HG03571 (cell line): ENCODE data around the gene CERS6.

Experiments
- ATAC-seq: cut with Tn5 transposase; IDR thresholded peaks from one replicate; pipeline ENCODE4 v1.9.1; 2021; ENCODE audit not compliant: unreplicated experiment

The CERS6 gene

DNA sequence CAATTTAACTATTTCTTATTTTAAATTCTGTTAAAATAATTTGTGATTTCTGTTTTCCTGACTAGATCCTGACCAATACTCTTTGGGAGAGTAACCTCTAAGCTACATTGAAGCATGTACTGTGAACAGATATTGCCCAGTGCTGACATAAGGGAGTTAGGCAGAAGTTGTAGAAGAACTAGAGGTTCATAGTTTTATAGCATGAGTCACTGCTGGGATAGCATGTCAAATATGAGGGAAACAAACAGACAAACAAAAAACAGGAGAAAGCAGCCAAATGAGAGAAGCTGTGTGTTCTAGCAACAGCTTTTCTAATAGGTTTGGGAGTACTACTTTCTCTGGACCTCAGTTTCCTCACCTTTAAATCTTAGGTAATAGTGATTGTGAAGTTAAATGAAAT, 72.4 kb downstream of the CERS6 start:
- no peak for ATAC-seq

DNA sequence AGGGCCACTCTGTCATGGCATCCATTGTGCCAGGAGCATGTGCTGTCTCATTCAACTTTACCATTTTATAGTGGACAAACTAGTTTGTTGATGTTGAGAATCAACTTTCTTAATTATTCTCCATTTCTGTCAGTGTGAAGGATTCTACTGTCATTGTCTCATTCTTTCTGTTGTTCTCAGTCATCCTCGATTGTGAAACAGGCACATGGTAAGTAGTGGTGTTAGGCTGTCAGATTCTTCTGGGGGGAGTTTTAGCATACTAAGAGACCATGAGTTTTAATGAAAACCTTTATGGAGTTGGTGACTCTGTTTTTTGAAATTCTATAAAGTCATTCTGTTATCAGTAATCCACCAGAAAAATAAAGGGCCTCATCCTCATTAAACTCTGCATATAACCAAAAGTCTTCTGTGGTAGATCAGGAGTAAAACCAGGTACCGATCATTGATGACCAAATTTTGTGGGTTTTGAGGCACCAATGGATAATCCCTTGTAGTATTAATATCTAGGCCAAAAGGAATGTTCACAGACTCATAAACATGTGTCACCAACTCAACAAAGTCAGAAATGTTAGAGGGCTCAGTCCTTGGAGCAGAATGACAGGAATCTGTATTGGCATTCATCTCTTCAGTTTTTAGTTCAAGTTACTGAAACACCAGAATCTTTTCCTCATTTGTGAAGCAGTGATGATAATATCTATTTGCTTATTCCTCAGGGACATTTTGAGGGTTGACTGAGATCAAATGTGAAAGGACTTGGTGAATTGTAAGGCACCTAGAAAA, 73.2 kb downstream of the CERS6 start:
- ATAC-seq = no peak

DNA sequence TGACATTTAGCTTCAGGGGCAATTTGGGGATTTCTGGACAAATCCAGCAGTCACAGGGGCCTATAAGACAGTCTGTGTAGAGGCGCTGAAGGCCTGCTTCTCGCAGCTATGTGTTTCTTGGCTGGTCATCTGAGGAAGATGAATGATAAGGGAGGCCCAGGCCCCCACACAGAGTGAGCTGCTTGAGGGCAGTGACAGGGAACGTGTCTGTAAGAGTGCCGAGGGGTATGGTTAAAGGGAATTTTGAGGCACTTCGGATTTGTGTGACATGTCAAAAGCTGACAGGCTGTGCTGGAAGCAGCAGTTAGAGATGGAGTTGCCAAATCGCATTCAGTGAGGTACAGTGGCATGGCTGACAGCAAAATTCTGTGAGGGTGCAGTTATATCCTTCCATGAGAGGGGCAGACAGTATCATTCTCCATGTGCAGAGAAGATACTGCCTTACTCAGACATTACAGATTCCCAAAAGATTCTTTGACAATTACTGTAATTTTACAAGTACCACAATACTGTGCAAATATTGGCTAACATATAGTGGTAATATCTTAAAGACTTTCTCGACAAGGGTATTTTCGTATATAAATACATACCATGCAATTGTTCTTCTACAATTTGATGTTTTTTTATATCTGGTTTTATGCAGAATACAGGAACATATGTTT, 74.0 kb downstream of the CERS6 start:
- no peak for ATAC-seq

GRCh38 chr2:168530982-168531622, 75.0 kb downstream of the CERS6 start:
- no peak for ATAC-seq

DNA sequence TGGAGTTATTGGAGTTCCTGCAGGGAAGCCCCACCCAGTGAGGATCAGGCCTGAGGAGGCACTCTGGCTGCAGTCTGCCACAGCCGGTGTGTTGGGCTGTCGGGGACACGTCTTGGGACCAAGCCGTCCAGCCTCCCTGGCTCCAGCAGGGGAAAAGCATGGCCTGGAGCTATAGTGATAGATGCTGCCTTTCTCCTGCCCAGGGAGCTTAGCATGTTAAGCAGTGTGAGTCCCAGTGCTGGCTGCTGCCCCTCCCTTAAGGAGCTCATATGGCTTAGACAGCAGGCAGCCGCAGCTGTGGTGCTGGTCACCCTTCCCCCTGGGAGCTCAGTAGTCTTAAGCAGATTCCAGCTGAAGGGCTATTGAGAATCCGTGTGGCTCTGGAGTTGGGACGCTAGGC, 78.9 kb downstream of the CERS6 start:
- ATAC-seq = no peak

DNA sequence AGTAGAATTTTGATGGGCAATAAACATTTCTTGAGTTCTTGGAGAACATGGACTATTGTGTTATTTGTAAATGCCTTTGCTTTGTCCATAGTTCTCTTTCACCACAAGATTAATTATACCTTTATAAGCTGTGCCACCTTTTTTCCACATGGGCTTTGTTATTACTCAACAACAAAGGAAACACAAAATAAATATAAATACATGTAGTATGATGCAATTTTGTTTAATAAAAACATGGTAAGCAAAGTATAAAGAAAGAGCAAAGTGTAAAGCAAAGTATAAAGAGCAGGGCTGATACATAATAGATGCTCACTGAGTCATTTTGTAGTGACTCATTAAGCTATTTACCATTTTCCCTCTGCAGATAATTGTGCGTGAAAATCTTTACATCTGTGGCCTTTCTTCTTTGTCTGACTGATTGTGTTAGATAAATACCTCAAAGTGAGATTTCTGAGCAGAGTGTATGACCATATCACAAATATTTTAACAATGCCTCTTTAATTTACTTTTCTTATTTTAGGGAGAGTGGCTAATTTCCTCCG, 80.9 kb downstream of the CERS6 start:
- no peak for ATAC-seq

DNA sequence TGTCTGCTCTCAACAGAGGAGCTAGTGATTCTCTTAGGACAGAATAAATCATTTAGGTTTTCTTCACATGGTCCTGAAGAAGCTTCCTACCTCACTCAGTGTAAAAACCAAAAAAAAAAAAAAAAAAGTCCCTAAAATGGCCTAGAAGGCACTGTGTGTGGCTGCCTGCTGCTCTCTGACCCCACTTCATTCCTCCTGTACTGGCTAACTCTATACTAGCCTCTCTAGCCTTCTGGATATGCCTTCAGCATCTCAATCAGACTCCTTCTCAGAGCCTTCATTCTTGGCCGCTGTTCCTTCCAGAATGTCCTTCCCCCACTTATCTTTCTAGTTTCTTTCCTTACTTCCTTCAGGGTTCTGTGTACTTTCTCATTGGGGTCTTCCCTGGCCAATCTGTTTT, 82.1 kb downstream of the CERS6 start:
- no peak for ATAC-seq

GRCh38 chr2:168538534-168538933, 82.5 kb downstream of the CERS6 start:
- ATAC-seq = no peak

GRCh38 chr2:168539945-168540344, 83.9 kb downstream of the CERS6 start:
- no peak for ATAC-seq

DNA sequence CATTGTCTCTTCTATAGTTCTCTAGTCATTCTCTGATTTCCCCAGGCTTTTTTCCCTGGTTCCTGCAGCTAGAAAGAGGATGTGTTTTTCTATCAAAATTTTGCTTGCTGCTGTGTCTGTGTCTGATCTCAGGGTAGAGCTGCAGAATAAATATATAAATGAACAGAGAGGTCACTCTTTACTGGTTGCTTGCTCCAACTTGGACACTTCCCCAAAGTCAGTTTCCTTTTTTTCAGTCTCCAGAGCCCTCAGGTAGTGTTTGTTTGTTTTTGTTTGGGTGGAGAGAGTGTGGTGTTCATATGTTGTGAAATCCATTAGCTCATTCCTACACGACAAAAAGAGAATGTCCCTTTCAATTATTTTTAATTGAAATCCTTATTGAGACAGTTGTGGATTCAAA, 85.8 kb downstream of the CERS6 start:
- ATAC-seq = no peak

- ATAC-seq = no peak
Observed at GRCh38 chr2:168543037-168543436, 87.0 kb downstream of the CERS6 start.

DNA sequence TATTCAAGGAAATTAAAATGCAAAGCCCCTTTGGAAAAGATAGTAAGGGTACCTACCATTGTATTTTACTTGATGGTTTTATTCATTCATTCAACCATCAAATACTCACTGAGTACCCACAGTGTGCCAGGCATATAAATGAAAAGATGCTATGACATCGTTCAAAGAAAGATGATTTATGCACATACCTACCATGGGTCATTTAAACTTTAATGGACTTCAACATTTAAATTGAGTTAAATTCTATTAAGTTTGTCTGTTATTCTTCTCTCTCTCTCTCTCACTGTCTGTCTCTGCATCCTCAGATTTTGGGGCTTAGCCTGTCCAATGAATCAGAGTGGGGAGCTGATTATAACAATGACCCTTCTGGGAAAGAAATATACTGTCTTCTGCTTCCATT, 87.9 kb downstream of the CERS6 start:
- no peak for ATAC-seq

- ATAC-seq = no peak
Observed at GRCh38 chr2:168545439-168546082, 89.5 kb downstream of the CERS6 start.

DNA sequence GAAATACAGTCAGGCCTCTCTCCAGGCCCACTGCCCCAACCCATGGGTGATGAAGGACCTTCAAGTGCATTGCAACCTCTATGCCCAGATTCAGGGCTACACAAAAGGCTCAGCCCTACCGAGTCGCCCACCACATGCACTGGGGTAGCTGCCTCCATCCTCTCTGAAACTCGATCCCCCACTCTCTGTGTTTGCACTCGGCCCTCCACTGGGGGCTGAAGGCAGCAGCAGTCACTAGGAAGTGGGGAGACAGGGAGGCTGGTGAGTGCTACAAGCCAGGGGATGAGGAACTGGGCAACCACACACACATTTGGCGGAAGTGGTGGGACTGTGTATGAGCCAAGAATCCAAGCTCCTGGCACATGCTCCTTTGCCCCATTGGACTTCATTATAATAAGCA, 94.6 kb downstream of the CERS6 start:
- no peak for ATAC-seq

- ATAC-seq = peak; percentile 92
Observed at GRCh38 chr2:168552450-168552856, 96.4 kb downstream of the CERS6 start.

DNA sequence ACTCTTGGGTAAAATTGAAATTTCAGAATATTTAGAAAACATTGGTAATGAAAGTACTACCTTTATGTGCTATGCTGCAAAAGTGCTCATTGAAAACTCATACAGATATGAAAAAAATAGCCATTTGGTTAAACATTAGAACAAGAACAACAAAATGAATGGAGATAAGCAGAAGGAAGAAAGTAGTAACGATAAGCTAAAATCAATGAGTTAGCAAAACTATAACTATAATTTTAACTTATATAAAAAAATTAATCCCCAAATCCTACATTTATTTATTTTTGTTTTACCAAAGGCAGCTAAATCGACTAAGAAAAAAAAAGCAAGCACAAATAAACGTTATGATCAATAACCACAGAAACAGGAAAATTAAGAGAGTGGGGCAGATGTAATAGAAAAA, 99.2 kb downstream of the CERS6 start:
- ATAC-seq = no peak

DNA sequence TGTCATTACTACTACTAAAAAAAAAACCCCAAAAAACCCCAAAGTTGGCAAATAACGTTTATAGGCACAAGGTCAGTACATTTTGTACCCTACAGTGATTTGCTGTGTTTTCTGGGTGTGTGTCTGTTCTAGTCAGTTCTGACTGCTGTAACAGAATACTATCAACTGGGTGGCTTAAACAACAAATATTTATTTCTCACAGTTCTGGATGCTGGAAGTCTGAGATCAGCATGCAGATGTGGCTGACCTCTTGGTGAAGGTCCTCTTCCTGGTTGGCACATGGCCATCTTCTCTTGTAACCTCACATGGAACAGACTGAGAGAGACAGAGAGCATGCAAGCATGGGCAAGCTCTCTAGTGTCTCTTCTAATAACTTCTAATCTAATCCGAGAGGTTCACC, 103.1 kb downstream of the CERS6 start:
- no peak for ATAC-seq

DNA sequence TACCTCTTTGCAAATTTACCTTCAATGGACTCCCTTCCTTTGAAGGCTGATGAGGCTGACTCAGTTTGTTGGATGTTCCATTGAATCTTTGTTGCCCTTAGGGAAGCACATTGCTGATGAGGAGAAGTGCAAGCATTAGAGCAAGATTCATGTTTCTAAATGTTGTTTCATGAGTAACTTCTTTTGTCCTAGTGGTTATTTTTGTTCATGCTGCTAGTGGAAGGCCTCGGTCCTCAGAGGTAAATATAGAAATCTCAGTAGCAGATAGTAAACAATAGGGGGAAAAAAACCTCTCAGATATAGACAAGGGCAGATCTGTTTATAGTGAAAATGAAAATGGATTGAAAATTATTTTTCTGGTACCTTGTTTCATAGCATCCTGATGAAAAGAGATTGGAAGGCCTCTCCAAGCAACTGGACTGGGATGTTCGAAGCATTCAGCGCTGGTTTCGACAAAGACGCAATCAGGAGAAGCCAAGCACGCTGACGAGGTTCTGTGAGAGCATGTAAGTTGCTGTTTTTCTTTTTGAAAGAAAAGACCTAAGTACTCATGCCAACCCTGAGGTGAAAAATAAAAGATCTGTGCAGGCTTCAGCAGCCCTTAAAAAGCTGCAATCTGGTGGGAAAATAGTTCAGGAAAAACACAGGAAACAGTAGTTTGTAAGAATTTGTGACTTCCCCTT, 104.9 kb downstream of the CERS6 start:
- no peak for ATAC-seq

- no peak for ATAC-seq
Observed at GRCh38 chr2:168561991-168562390, 105.9 kb downstream of the CERS6 start.

- ATAC-seq = no peak
Observed at GRCh38 chr2:168562971-168563370, 106.9 kb downstream of the CERS6 start.

GRCh38 chr2:168564641-168565040, 108.6 kb downstream of the CERS6 start:
- ATAC-seq = no peak
